GM19240 (cell line): ENCODE data around the gene EFCC1.

ENCODE experiments used
- DNase-seq: peaks from one replicate; pipeline ENCODE4 v3.0.0; 2011; ENCODE audit warnings: low spot score; ENCODE audit not compliant: insufficient read length

Gene EFCC1

GRCh38 chr3:129001101-129001805, at the start of gene EFCC1:
TSS of gene EFCC1 (plus strand) at chr3:129001304. CDS start at chr3:129001629, 325 bp downstream.
- no peak for DNase-seq

GRCh38 chr3:128956440-128956839, 44.7 kb upstream of the EFCC1 start:
- DNase-seq, result no peak

- no peak for DNase-seq
Observed at GRCh38 chr3:128965280-128965679, 35.8 kb upstream of the EFCC1 start.

GRCh38 chr3:128965818-128966217, 35.3 kb upstream of the EFCC1 start:
- no peak for DNase-seq

GRCh38 chr3:128967748-128968355, 33.3 kb upstream of the EFCC1 start:
- no peak for DNase-seq

GRCh38 chr3:128969993-128970739, 30.9 kb upstream of the EFCC1 start:
- peak; percentile 43 for DNase-seq

GRCh38 chr3:128970740-128971047, 30.4 kb upstream of the EFCC1 start:
- no peak for DNase-seq

- DNase-seq, result no peak
Observed at GRCh38 chr3:128971421-128972100, 29.5 kb upstream of the EFCC1 start.

GRCh38 chr3:128973988-128974564, 27.0 kb upstream of the EFCC1 start:
- no peak for DNase-seq

GRCh38 chr3:128975276-128975675, 25.8 kb upstream of the EFCC1 start:
- DNase-seq, result no peak

GRCh38 chr3:128983293-128984069, 17.6 kb upstream of the EFCC1 start:
- DNase-seq, result no peak

- DNase-seq, result no peak
Observed at GRCh38 chr3:128984596-128984995, 16.5 kb upstream of the EFCC1 start.

- no peak for DNase-seq
Observed at GRCh38 chr3:128987302-128988100, 13.6 kb upstream of the EFCC1 start.

- no peak for DNase-seq
Observed at GRCh38 chr3:128988286-128988685, 12.8 kb upstream of the EFCC1 start.

GRCh38 chr3:128991355-128991895, 9.7 kb upstream of the EFCC1 start:
- no peak for DNase-seq

GRCh38 chr3:128992926-128993460, 8.1 kb upstream of the EFCC1 start:
- DNase-seq, result no peak

- DNase-seq, result peak; percentile 88
Observed at GRCh38 chr3:128993461-128994172, 7.5 kb upstream of the EFCC1 start, which contains the start of gene CFAP92. TSS of gene CFAP92 (minus strand) at chr3:128994076. CDS start at chr3:128993304, 772 bp downstream.

GRCh38 chr3:128994173-128994512, 7.0 kb upstream of the EFCC1 start:
- no peak for DNase-seq
